Neural progenitor cell (in vitro differentiated cells): ENCODE data around the gene C11orf65. TPM values are rescaled to one million over a fixed set of nuclear protein-coding genes. Genes with fewer than 3 reads are reported as not detected.

Experiments
- DNase-seq: peaks from one replicate; pipeline ENCODE4 v3.0.0-alpha.2; 2016; ENCODE audit warnings: low spot score
- H2AFZ ChIP-seq: fragments of 200-600 bp; sonication (generic); replicated peaks from 2 replicates; pipeline ENCODE4 v1.6.1; 2016; ENCODE audit warnings: antibody characterized with exemption
- H3F3A ChIP-seq: fragments of 200-600 bp; sonication (generic); 2 replicates; pipeline ENCODE4 v1.6.1; 2016; ENCODE audit warnings: antibody characterized with exemption, low read depth
- H3K27ac ChIP-seq: fragments of 200-600 bp; sonication (generic); 2 replicates; pipeline ENCODE4 v1.5.1; 2016; ENCODE audit warnings: mild to moderate bottlenecking
- H3K27me3 ChIP-seq: fragments of 200-600 bp; sonication (generic); 2 replicates; pipeline ENCODE4 v1.6.1; 2016; ENCODE audit warnings: mild to moderate bottlenecking, moderate library complexity
- H3K36me3 ChIP-seq: fragments of 200-600 bp; sonication (generic); 2 replicates; pipeline ENCODE4 v1.5.1; 2016
- H3K4me1 ChIP-seq: fragments of 200-600 bp; sonication (generic); 2 replicates; pipeline ENCODE4 v1.6.1; 2016; ENCODE audit warnings: mixed run types
- H3K4me2 ChIP-seq: fragments of 200-600 bp; sonication (generic); 2 replicates; pipeline ENCODE4 v1.6.1; 2016
- H3K4me3 ChIP-seq: fragments of 200-600 bp; sonication (generic); 2 replicates; pipeline ENCODE4 v1.5.1; 2016
- H3K79me2 ChIP-seq: fragments of 200-600 bp; sonication (generic); 2 replicates; pipeline ENCODE4 v1.6.1; 2016; ENCODE audit warnings: low read depth
- H3K9ac ChIP-seq: fragments of 200-600 bp; sonication (generic); 2 replicates; pipeline ENCODE4 v1.6.1; 2016
- H3K9me3 ChIP-seq: fragments of 200-600 bp; sonication (generic); 2 replicates; pipeline ENCODE4 v1.5.1; 2016; ENCODE audit warnings: low read depth
- H4K20me1 ChIP-seq: fragments of 200-600 bp; sonication (generic); 2 replicates; pipeline ENCODE4 v1.6.1; 2016; ENCODE audit warnings: low read depth
- H3K27ac Mint-ChIP-seq: 3 replicates; pipeline ENCODE4 v1.8.0; 2021; ENCODE audit warnings: mixed read lengths
- H3K27me3 Mint-ChIP-seq: 2 replicates; pipeline ENCODE4 v1.8.0; 2022; ENCODE audit warnings: low read depth, mild to moderate bottlenecking, inconsistent platforms, moderate library complexity, mixed read lengths; ENCODE audit not compliant: insufficient read depth
- H3K36me3 Mint-ChIP-seq: 3 replicates; pipeline ENCODE4 v1.8.0; 2021; ENCODE audit warnings: mixed read lengths
- H3K4me1 Mint-ChIP-seq: 3 replicates; pipeline ENCODE4 v1.8.0; 2021; ENCODE audit warnings: mixed read lengths
- H3K4me3 Mint-ChIP-seq: 3 replicates; pipeline ENCODE4 v1.8.0; 2021; ENCODE audit warnings: mild to moderate bottlenecking, moderate library complexity, mixed read lengths
- H3K9me3 Mint-ChIP-seq: 3 replicates; pipeline ENCODE4 v1.8.0; 2020; ENCODE audit warnings: mixed read lengths
- CTCF ChIP-seq: fragments of 200-600 bp; sonication (generic); IDR thresholded peaks from 2 replicates; pipeline ENCODE4 v1.5.1; 2017; ENCODE audit warnings: antibody characterized with exemption, mild to moderate bottlenecking
- EZH2 ChIP-seq: fragments of 200-600 bp; sonication (generic); IDR thresholded peaks from 2 replicates; pipeline ENCODE4 v1.6.1; 2017; ENCODE audit warnings: antibody characterized with exemption, mild to moderate bottlenecking, moderate library complexity
- EZH2phosphoT487 ChIP-seq: fragments of 200-600 bp; sonication (generic); IDR thresholded peaks from 2 replicates; pipeline ENCODE4 v1.6.1; 2017; ENCODE audit warnings: antibody characterized with exemption
- total RNA-seq: library from RNA; depleted of rRNA; stranded (reverse); fragments of >200 nt; gene quantifications from 2 replicates; pipeline ENCODE4 v1.2.3, GENCODE V29; 2015; ENCODE audit warnings: low replicate concordance

C11orf65 gene
- total RNA-seq, 1 donor from 2014 or later = 11.4 TPM

DNA sequence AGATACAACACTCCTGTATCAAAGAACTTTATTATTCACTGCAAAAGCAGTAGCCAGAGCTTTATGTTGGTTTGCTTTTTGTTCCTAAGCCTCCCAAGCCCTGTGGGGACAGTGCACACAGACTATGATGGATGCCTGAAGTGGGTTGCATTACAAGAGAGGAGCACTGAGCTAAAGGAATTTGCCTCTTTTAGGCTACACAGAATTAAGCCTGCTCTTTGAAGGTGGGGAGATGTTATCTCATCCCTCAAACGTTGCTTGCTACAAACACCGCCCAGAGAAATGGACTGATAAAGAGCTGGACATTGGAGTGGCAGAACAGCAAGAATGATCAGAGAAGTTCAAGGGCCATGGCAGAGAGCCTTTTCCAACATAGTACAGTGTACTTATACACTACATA, 33.4 kb upstream of the C11orf65 start:
- Histone ChIP-seq H3K36me3 (no peaks in the 10 kb centered on the region), H2AFZ (no peak overlapping the region), H3K4me3 (no peak overlapping the region), H3K4me1 (peaks cover 12% of the 10 kb centered on the region), H3K27ac (no peak overlapping the region), H4K20me1 (no peaks in the 10 kb centered on the region), H3F3A (peaks cover 17% of the 10 kb centered on the region), H3K9me3 (no peaks in the 10 kb centered on the region), H3K4me2 (no peak overlapping the region), H3K79me2 (no peaks in the 10 kb centered on the region), H3K27me3 (peaks cover 11% of the 10 kb centered on the region), H3K9ac (no peak overlapping the region)
- H3K4me3 Mint-ChIP-seq = no peak overlapping the region
- H3K27ac Mint-ChIP-seq = no peak overlapping the region
- no peaks in the 10 kb centered on the region for H3K27me3 Mint-ChIP-seq
- peaks cover 20% of the 10 kb centered on the region for H3K4me1 Mint-ChIP-seq
- no peak for DNase-seq
- no peaks in the 10 kb centered on the region for H3K36me3 Mint-ChIP-seq
- H3K9me3 Mint-ChIP-seq = no peaks in the 10 kb centered on the region
- TF ChIP-seq EZH2 (no peak), CTCF (no peak), EZH2phosphoT487 (no peak)

- H3K4me3 Mint-ChIP-seq = no peak overlapping the region
- H3K9me3 Mint-ChIP-seq = no peaks in the 10 kb centered on the region
These were observed 32.8 kb upstream of the C11orf65 start for GRCh38 chr11:108500169-108500568.

GRCh38 chr11:108498816-108499408, 31.6 kb upstream of the C11orf65 start:
- Histone ChIP-seq H3F3A (peaks cover 17% of the 10 kb centered on the region), H3K27me3 (peaks cover 11% of the 10 kb centered on the region), H2AFZ (peak overlapping the region; percentile 99), H3K4me1 (peaks cover 12% of the 10 kb centered on the region), H3K9ac (no peak overlapping the region), H3K9me3 (no peaks in the 10 kb centered on the region), H3K79me2 (no peaks in the 10 kb centered on the region), H3K4me3 (peak overlapping the region; percentile 76), H3K36me3 (no peaks in the 10 kb centered on the region), H3K27ac (no peak overlapping the region), H3K4me2 (peak overlapping the region; percentile 86), H4K20me1 (no peaks in the 10 kb centered on the region)
- Mint-ChIP-seq H3K36me3 (no peaks in the 10 kb centered on the region), H3K4me1 (peaks cover 29% of the 10 kb centered on the region), H3K9me3 (no peaks in the 10 kb centered on the region), H3K27ac (peak overlapping the region; percentile 75), H3K27me3 (no peaks in the 10 kb centered on the region), H3K4me3 (peak overlapping the region; percentile 92)
- no peak for TF ChIP-seq EZH2
- no peak for TF ChIP-seq EZH2phosphoT487
- TF ChIP-seq CTCF = no peak
- no peak for DNase-seq

More at GRCh38 chr11:108500169-108500568, 32.8 kb upstream of the C11orf65 start:
- Histone ChIP-seq H3K9ac (no peak overlapping the region), H2AFZ (no peak overlapping the region), H3K79me2 (no peaks in the 10 kb centered on the region), H3K4me3 (no peak overlapping the region), H3K27me3 (peaks cover 11% of the 10 kb centered on the region), H3K4me1 (peaks cover 12% of the 10 kb centered on the region), H3K36me3 (no peaks in the 10 kb centered on the region), H4K20me1 (no peaks in the 10 kb centered on the region), H3K27ac (no peak overlapping the region), H3K9me3 (no peaks in the 10 kb centered on the region), H3F3A (peaks cover 17% of the 10 kb centered on the region), H3K4me2 (no peak overlapping the region)
- DNase-seq = no peak
- TF ChIP-seq CTCF (no peak), EZH2phosphoT487 (no peak), EZH2 (no peak)
- Mint-ChIP-seq H3K4me1 (peaks cover 20% of the 10 kb centered on the region), H3K27ac (no peak overlapping the region), H3K36me3 (no peaks in the 10 kb centered on the region), H3K27me3 (no peaks in the 10 kb centered on the region)
